Panc1 (cell line): ENCODE results near the gene PTPRH. TPM values are rescaled to one million over a fixed set of nuclear protein-coding genes. Genes with fewer than 3 reads are reported as not detected.
A peak's percentile ranks its signal among the peaks of the same experiment; 100 is the strongest.

Source experiments
- ATAC-seq: fragments of 200-7000 bp; cut with Tn5 transposase; 2 replicates; pipeline ENCODE4 v1.9.1; 2020; ENCODE audit warnings: mild to moderate bottlenecking, moderate library complexity
- BruUV-seq: library from RNA; stranded (reverse); fragments of 400-500 nt; replicated peaks from 2 replicates; lab custom pipeline; 2021; lab: Mats Ljungman, UMichigan
- CTCF ChIA-PET: fragments of 300-600 bp; sonication (Branson Sonifier 250); formaldehyde crosslinking; loops from one replicate; lab custom pipeline; 2022; ENCODE audit warnings: antibody characterized with exemption; lab: Charles Lee
- POLR2A ChIA-PET: fragments of 300-600 bp; sonication (Branson Sonifier 250); formaldehyde crosslinking; loops from one replicate; lab custom pipeline; 2022; ENCODE audit warnings: antibody characterized with exemption; lab: Charles Lee
- DNase-seq: peaks from one replicate; pipeline ENCODE4 v3.0.0-alpha.2; 2010; ENCODE audit warnings: low read depth, low spot score
- H3K27ac ChIP-seq: 2 replicates; pipeline ENCODE4 v1.5.1; 2011; ENCODE audit warnings: mild to moderate bottlenecking, low read length, inconsistent platforms
- H3K27me3 ChIP-seq: fragments of 200-500 bp; sonication (Bioruptor generic); 2 replicates; pipeline ENCODE4 v1.6.0; 2014; ENCODE audit warnings: low read length, inconsistent platforms; ENCODE audit not compliant: control insufficient read depth, insufficient read depth
- H3K36me3 ChIP-seq: fragments of 200-500 bp; sonication (Bioruptor generic); 2 replicates; pipeline ENCODE4 v1.5.1; 2014; ENCODE audit warnings: inconsistent platforms, mild to moderate bottlenecking, low read length, moderate library complexity; ENCODE audit not compliant: control insufficient read depth, insufficient read depth
- H3K4me1 ChIP-seq: 2 replicates; pipeline ENCODE4 v1.5.1; 2011; ENCODE audit warnings: inconsistent platforms, mild to moderate bottlenecking, low read length, moderate library complexity; ENCODE audit not compliant: control insufficient read depth, insufficient read depth
- H3K4me3 ChIP-seq, 2 experiments: 2 replicates each; pipeline ENCODE4 v1.5.1; 2011 to 2012; ENCODE audit warnings: low read depth in 2 of 2, low read length in 2 of 2, mild to moderate bottlenecking in 2 of 2, inconsistent platforms in 1 of 2, moderate library complexity in 1 of 2
- H3K9me3 ChIP-seq: fragments of 200-500 bp; sonication (Bioruptor generic); 2 replicates; pipeline ENCODE4 v1.5.1; 2014; ENCODE audit warnings: low read depth, mild to moderate bottlenecking, inconsistent platforms, low read length, moderate library complexity; ENCODE audit not compliant: control insufficient read depth, insufficient read depth
- CTCF ChIP-seq: fragments of 450-650 bp; IDR thresholded peaks from 2 replicates; pipeline ENCODE4 v1.5.1; 2017; ENCODE audit warnings: mild to moderate bottlenecking
- POLR2AphosphoS5 ChIP-seq: IDR thresholded peaks from 2 replicates; pipeline ENCODE4 v1.6.1; 2012; ENCODE audit warnings: mild to moderate bottlenecking, low read depth, low read length, moderate library complexity
- REST ChIP-seq, 2 experiments: IDR thresholded peaks; 2 replicates each; pipeline ENCODE4 v1.6.1; 2011 to 2012; ENCODE audit warnings: low read depth in 2 of 2, control low read depth in 1 of 2, low read length in 1 of 2, mild to moderate bottlenecking in 1 of 2, moderate library complexity in 1 of 2; ENCODE audit not compliant: insufficient read depth in 1 of 2
- SIN3A ChIP-seq: IDR thresholded peaks from 2 replicates; pipeline ENCODE4 v1.6.1; 2012; ENCODE audit warnings: low read depth, mild to moderate bottlenecking, low read length, moderate library complexity, borderline replicate concordance; ENCODE audit not compliant: insufficient read depth
- TCF7L2 ChIP-seq: IDR thresholded peaks from 2 replicates; pipeline ENCODE4 v1.6.1; 2011; ENCODE audit warnings: mild to moderate bottlenecking, low read depth, low read length, inconsistent platforms
- in situ Hi-C: cut with HindIII; loops from 2 replicates; pipeline ENCODE4 v1.10.0; 2016; ENCODE audit warnings: low sequenced_read_pairs, low pct_unique_long_range_greater_than_20kb
- intact Hi-C: fragments of 100-400 bp; cut with micrococcal nuclease; formaldehyde crosslinking; loops from one replicate; pipeline ENCODE4 v1.10.0; 2022; ENCODE audit not compliant: unreplicated experiment
- total RNA-seq: library from RNA; stranded (reverse); gene quantifications from one replicate; pipeline ENCODE4 v1.2.1, GENCODE V29; 2021; ENCODE audit not compliant: unreplicated experiment

The PTPRH gene
- total RNA-seq, 1 experiment from 2014 or later, result 42.8 TPM

- Histone ChIP-seq H3K4me3 (no peak overlapping the region), H3K4me1 (peaks cover 16% of the 10 kb centered on the region; the same call in 1 of the 2 replicates), H3K27ac (no peak overlapping the region), H3K9me3 (no peaks in the 10 kb centered on the region), H3K36me3 (peaks cover 3% of the 10 kb centered on the region; the same call in 1 of the 2 replicates), H3K27me3 (no peaks in the 10 kb centered on the region)
- no peak for ATAC-seq
- no TSS peak for BruUV-seq
- in situ Hi-C loops, result no loop called here
- intact Hi-C loops, result no loop called here
- CTCF ChIA-PET, result no interaction called here
- POLR2A ChIA-PET, result interaction anchor here (0.5 kb wide), 1 partner anchor 166 kb away, joined by 3 read pairs; no protein-coding TSS in a partner anchor
- TF ChIP-seq SIN3A (no peak), POLR2AphosphoS5 (no peak)
- no peak for DNase-seq
Measured at GRCh38 chr19:55248166-55248675, 38.9 kb upstream of the PTPRH start.

- H3K4me3 ChIP-seq, result no peak overlapping the region
- TF ChIP-seq POLR2AphosphoS5 (no peak), TCF7L2 (no peak)
- POLR2A ChIA-PET, result interaction anchor here (0.5 kb wide), 1 partner anchor 166 kb away, joined by 3 read pairs; no protein-coding TSS in a partner anchor
- ATAC-seq, result peak; percentile 36
- intact Hi-C loops (no loop called here), in situ Hi-C loops (no loop called here)
- H3K36me3 ChIP-seq, result peaks cover 3% of the 10 kb centered on the region; the same call in 1 of the 2 replicates
- H3K4me1 ChIP-seq, result peaks cover 11% of the 10 kb centered on the region; the same call in 1 of the 2 replicates
- H3K27ac ChIP-seq, result no peak overlapping the region
- no TSS peak for BruUV-seq
- no peaks in the 10 kb centered on the region for H3K27me3 ChIP-seq
- H3K9me3 ChIP-seq, result no peaks in the 10 kb centered on the region
- no peak for DNase-seq
- CTCF ChIA-PET, result no interaction called here
Measured at GRCh38 chr19:55247621-55248099, 38.4 kb upstream of the PTPRH start.

- H3K9me3 ChIP-seq, result no peaks in the 10 kb centered on the region
- peaks cover 11% of the 10 kb centered on the region; the same call in 1 of the 2 replicates for H3K4me1 ChIP-seq
- ChIA-PET CTCF (interaction anchor here (0.6 kb wide), 1 partner anchor 105 kb away, joined by 9 read pairs; no protein-coding TSS in a partner anchor), POLR2A (no interaction called here)
- intact Hi-C loops, result no loop called here
- H3K27ac ChIP-seq, result no peak overlapping the region
- in situ Hi-C loops, result no loop called here
- no peak overlapping the region for H3K4me3 ChIP-seq
- H3K27me3 ChIP-seq, result no peaks in the 10 kb centered on the region
- BruUV-seq, result no TSS peak
- peaks cover 5% of the 10 kb centered on the region; the same call in 1 of the 2 replicates for H3K36me3 ChIP-seq
- TF ChIP-seq CTCF (no peak), SIN3A (no peak), POLR2AphosphoS5 (no peak), REST (IDR thresholded peaks at IDR 0.05; ENCODE audit: insufficient read depth in 1 of 2, low read depth in 2 of 2, low read length in 1 of 2) (no peak), TCF7L2 (no peak)
- DNase-seq, result no peak
- 0 out of 2 replicates have a peak, but pooled peaks have one; percentile 6 for ATAC-seq
Measured at GRCh38 chr19:55246462-55247451, 37.5 kb upstream of the PTPRH start.
